Measurements from ENCODE around the gene FZD1.

FZD1 gene

DNA sequence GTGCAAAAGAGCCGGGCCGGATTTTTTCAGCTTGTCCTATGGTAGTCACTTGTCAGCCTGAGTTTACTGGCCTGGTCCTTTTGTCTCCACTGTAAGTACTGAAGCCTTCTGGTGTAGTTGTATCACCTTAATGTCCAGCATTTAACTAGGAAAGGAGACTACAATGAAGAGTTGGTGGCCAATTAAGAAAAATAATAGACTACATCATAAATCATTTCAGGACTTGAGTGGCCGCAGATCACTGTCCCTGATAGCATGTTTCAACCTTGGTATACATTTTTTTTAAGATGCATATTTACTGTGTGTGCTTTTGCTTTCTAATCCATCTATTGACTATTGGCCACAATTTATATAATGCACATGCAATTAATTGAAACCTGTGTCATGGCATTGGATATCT lies 6.1 kb downstream of the FZD1 start:
- WGBS: 94% methylated on average over 2 of the region's 3 CpGs

DNA sequence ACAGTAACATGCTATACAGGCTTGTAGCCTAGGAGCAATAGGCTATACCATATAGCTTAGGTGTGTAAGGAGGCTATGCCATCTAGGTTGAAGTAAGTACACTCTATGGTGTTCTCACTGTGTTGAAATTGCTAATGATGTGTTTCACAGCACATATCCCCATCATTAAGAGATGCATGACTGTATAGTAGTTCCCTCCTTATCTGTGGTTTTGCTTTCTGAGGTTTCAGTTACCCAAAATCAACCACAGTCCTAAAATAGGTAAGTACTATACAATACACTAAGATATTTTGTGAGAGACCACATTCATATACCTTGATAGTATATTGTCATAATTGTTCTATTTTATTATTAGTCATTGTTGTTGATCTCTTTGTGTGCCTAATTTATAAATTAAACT lies 12.7 kb downstream of the FZD1 start:
- Histone ChIP-seq H3K79me1 (replicated peaks; ENCODE audit: low read length, poor library complexity, severe bottlenecking) (no peaks in the 10 kb centered on the region), H2AK5ac (ENCODE audit: low read length, severe bottlenecking) (no peak overlapping the region), H3K4ac (ENCODE audit: low read depth in 1 of 2, low read length in 2 of 2) (no peak overlapping the region), H4K91ac (ENCODE audit: low read length) (no peak overlapping the region), H2BK12ac (ENCODE audit: low read length in 2 of 2) (no peak overlapping the region), H3K4me2 (ENCODE audit: low read length, poor library complexity, severe bottlenecking) (no peak overlapping the region), H3K9ac (ENCODE audit: low read length) (no peak overlapping the region), H2BK120ac (ENCODE audit: low read depth, low read length) (no peak overlapping the region), H3K4me3 (ENCODE audit: insufficient read depth in 1 of 2, low read depth in 1 of 2, low read length in 2 of 2) (no peak overlapping the region), H3K27ac (ENCODE audit: low read length, poor library complexity, severe bottlenecking) (no peak overlapping the region), H3K27me3 (ENCODE audit: control insufficient read depth in 1 of 2, insufficient read depth in 1 of 2, low read length in 2 of 2) (no peaks in the 10 kb centered on the region), H4K8ac (ENCODE audit: low read length) (no peak overlapping the region), H3K36me3 (ENCODE audit: control insufficient read depth in 1 of 2, insufficient read depth in 2 of 2, low read depth in 1 of 2, low read length in 2 of 2) (no peaks in the 10 kb centered on the region), H3K18ac (ENCODE audit: low read depth in 1 of 2, low read length in 2 of 2) (no peak overlapping the region), H3K9me3 (ENCODE audit: control insufficient read depth, low read length) (no peaks in the 10 kb centered on the region), H2BK5ac (ENCODE audit: low read depth, low read length, poor library complexity, severe bottlenecking) (no peak overlapping the region), H3K23ac (ENCODE audit: low read length in 2 of 2) (no peak overlapping the region), H3K14ac (ENCODE audit: low read length in 2 of 2) (no peak overlapping the region), H3K4me1 (ENCODE audit: control insufficient read depth, insufficient read depth, low read depth, low read length) (peaks cover 2% of the 10 kb centered on the region), H2AFZ (ENCODE audit: low read depth, low read length) (no peak overlapping the region), H2BK15ac (ENCODE audit: low read depth, poor library complexity, severe bottlenecking) (no peak overlapping the region)
- no peak for DNase-seq

More for the DNA sequence above, 6.1 kb downstream of the FZD1 start:
- no peak overlapping the region for H3K23ac ChIP-seq (ENCODE audit: low read length in 2 of 2)
- no peak overlapping the region for H2BK15ac ChIP-seq (ENCODE audit: low read depth, poor library complexity, severe bottlenecking)
- H3K27ac ChIP-seq (ENCODE audit: low read length, poor library complexity, severe bottlenecking): no peak overlapping the region
- H3K4me2 ChIP-seq (ENCODE audit: low read length, poor library complexity, severe bottlenecking): no peak overlapping the region
- H3K9me3 ChIP-seq (ENCODE audit: control insufficient read depth, low read length): no peaks in the 10 kb centered on the region
- no peak overlapping the region for H4K91ac ChIP-seq (ENCODE audit: low read length)
- no peak overlapping the region for H4K8ac ChIP-seq (ENCODE audit: low read length)
- no peak overlapping the region for H3K18ac ChIP-seq (ENCODE audit: low read depth in 1 of 2, low read length in 2 of 2)
- no peak overlapping the region for H3K4me3 ChIP-seq (ENCODE audit: insufficient read depth in 1 of 2, low read depth in 1 of 2, low read length in 2 of 2)
- H3K4me1 ChIP-seq (ENCODE audit: control insufficient read depth, insufficient read depth, low read depth, low read length): peaks cover 19% of the 10 kb centered on the region
- peaks cover 12 to 31% of the 10 kb centered on the region in 2 experiments for H3K36me3 ChIP-seq (ENCODE audit: control insufficient read depth in 1 of 2, insufficient read depth in 2 of 2, low read depth in 1 of 2, low read length in 2 of 2)
- H2BK120ac ChIP-seq (ENCODE audit: low read depth, low read length): no peak overlapping the region
- H2AFZ ChIP-seq (ENCODE audit: low read depth, low read length): no peak overlapping the region
- no peak overlapping the region for H3K14ac ChIP-seq (ENCODE audit: low read length in 2 of 2)
- DNase-seq: no peak
- H3K79me1 ChIP-seq (replicated peaks; ENCODE audit: low read length, poor library complexity, severe bottlenecking): peaks cover 12% of the 10 kb centered on the region
- no peak overlapping the region for H3K4ac ChIP-seq (ENCODE audit: low read depth in 1 of 2, low read length in 2 of 2)
- no peak overlapping the region for H2BK5ac ChIP-seq (ENCODE audit: low read depth, low read length, poor library complexity, severe bottlenecking)
- no peaks in the 10 kb centered on the region for H3K27me3 ChIP-seq (ENCODE audit: control insufficient read depth in 1 of 2, insufficient read depth in 1 of 2, low read length in 2 of 2)
- H3K9ac ChIP-seq (ENCODE audit: low read length): no peak overlapping the region
- no peak overlapping the region for H2AK5ac ChIP-seq (ENCODE audit: low read length, severe bottlenecking)
- H2BK12ac ChIP-seq (ENCODE audit: low read length in 2 of 2): no peak overlapping the region

DNA sequence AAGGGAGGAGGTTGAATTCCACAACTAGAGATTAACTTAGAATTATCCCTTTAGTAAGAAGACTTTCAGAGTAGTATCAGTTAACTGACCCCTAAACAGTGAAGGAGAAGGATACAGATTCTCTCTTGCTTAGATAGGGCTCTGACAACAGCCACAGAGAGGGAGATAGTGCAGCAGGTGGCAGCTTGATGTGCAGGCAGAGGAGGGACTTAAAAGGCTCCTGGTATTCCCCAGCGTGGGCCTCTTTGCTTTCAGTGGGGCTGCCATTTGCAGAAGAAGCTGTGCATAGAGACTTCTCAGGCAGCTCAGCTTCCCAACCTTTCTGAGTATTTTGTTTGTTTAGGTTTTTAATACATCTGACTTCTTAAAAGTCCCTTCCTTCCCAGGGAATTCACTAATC lies 16.0 kb downstream of the FZD1 start:
- H3K79me1 ChIP-seq (replicated peaks; ENCODE audit: low read length, poor library complexity, severe bottlenecking): no peaks in the 10 kb centered on the region
- no peak overlapping the region for H2BK15ac ChIP-seq (ENCODE audit: low read depth, poor library complexity, severe bottlenecking)
- no peaks in the 10 kb centered on the region for H3K27me3 ChIP-seq (ENCODE audit: control insufficient read depth in 1 of 2, insufficient read depth in 1 of 2, low read length in 2 of 2)
- no peak overlapping the region for H3K4ac ChIP-seq (ENCODE audit: low read depth in 1 of 2, low read length in 2 of 2)
- peak overlapping the region; percentile 74 for H3K27ac ChIP-seq (ENCODE audit: low read length, poor library complexity, severe bottlenecking)
- no peak overlapping the region for H2AFZ ChIP-seq (ENCODE audit: low read depth, low read length)
- no peak overlapping the region for H2BK5ac ChIP-seq (ENCODE audit: low read depth, low read length, poor library complexity, severe bottlenecking)
- H4K8ac ChIP-seq (ENCODE audit: low read length): no peak overlapping the region
- no peak overlapping the region for H2BK12ac ChIP-seq (ENCODE audit: low read length in 2 of 2)
- H3K4me1 ChIP-seq (ENCODE audit: control insufficient read depth, insufficient read depth, low read depth, low read length): peaks cover 2% of the 10 kb centered on the region
- no peaks in the 10 kb centered on the region for H3K9me3 ChIP-seq (ENCODE audit: control insufficient read depth, low read length)
- H3K4me3 ChIP-seq (ENCODE audit: insufficient read depth in 1 of 2, low read depth in 1 of 2, low read length in 2 of 2): no peak overlapping the region
- no peaks in the 10 kb centered on the region for H3K36me3 ChIP-seq (ENCODE audit: control insufficient read depth in 1 of 2, insufficient read depth in 2 of 2, low read depth in 1 of 2, low read length in 2 of 2)
- no peak overlapping the region for H3K18ac ChIP-seq (ENCODE audit: low read depth in 1 of 2, low read length in 2 of 2)
- no peak for DNase-seq
- no peak overlapping the region for H3K23ac ChIP-seq (ENCODE audit: low read length in 2 of 2)
- 83% methylated on average over 1 of the region's 1 CpG for WGBS
- no peak overlapping the region for H4K91ac ChIP-seq (ENCODE audit: low read length)
- no peak overlapping the region for H3K4me2 ChIP-seq (ENCODE audit: low read length, poor library complexity, severe bottlenecking)
- no peak overlapping the region for H2BK120ac ChIP-seq (ENCODE audit: low read depth, low read length)
- no peak overlapping the region for H3K9ac ChIP-seq (ENCODE audit: low read length)
- H3K14ac ChIP-seq (ENCODE audit: low read length in 2 of 2): no peak overlapping the region
- no peak overlapping the region for H2AK5ac ChIP-seq (ENCODE audit: low read length, severe bottlenecking)

GRCh38 chr7:91280604-91281003 lies 16.4 kb downstream of the FZD1 start:
- Histone ChIP-seq H3K4me2 (ENCODE audit: low read length, poor library complexity, severe bottlenecking) (no peak overlapping the region), H4K8ac (ENCODE audit: low read length) (no peak overlapping the region), H4K91ac (ENCODE audit: low read length) (no peak overlapping the region), H2BK120ac (ENCODE audit: low read depth, low read length) (no peak overlapping the region), H3K9ac (ENCODE audit: low read length) (no peak overlapping the region), H2AK5ac (ENCODE audit: low read length, severe bottlenecking) (no peak overlapping the region), H3K27me3 (ENCODE audit: control insufficient read depth in 1 of 2, insufficient read depth in 1 of 2, low read length in 2 of 2) (no peaks in the 10 kb centered on the region), H3K4me3 (ENCODE audit: insufficient read depth in 1 of 2, low read depth in 1 of 2, low read length in 2 of 2) (no peak overlapping the region), H3K79me1 (replicated peaks; ENCODE audit: low read length, poor library complexity, severe bottlenecking) (no peaks in the 10 kb centered on the region), H3K18ac (ENCODE audit: low read depth in 1 of 2, low read length in 2 of 2) (no peak overlapping the region), H3K27ac (ENCODE audit: low read length, poor library complexity, severe bottlenecking) (peak overlapping the region; percentile 74), H3K9me3 (ENCODE audit: control insufficient read depth, low read length) (no peaks in the 10 kb centered on the region), H3K4ac (ENCODE audit: low read depth in 1 of 2, low read length in 2 of 2) (no peak overlapping the region), H3K14ac (ENCODE audit: low read length in 2 of 2) (no peak overlapping the region), H2AFZ (ENCODE audit: low read depth, low read length) (no peak overlapping the region), H2BK5ac (ENCODE audit: low read depth, low read length, poor library complexity, severe bottlenecking) (no peak overlapping the region), H3K4me1 (ENCODE audit: control insufficient read depth, insufficient read depth, low read depth, low read length) (peaks cover 2% of the 10 kb centered on the region), H3K23ac (ENCODE audit: low read length in 2 of 2) (no peak overlapping the region), H3K36me3 (ENCODE audit: control insufficient read depth in 1 of 2, insufficient read depth in 2 of 2, low read depth in 1 of 2, low read length in 2 of 2) (no peaks in the 10 kb centered on the region), H2BK12ac (ENCODE audit: low read length in 2 of 2) (no peak overlapping the region), H2BK15ac (ENCODE audit: low read depth, poor library complexity, severe bottlenecking) (no peak overlapping the region)
- WGBS: no CpG with 5 or more reads among the region's 1 CpG
- DNase-seq: no peak

Measured in mesenchymal stem cell (in vitro differentiated cells and primary cell).